Measurements from ENCODE around the gene CFAP100.
A peak's percentile ranks its signal among the peaks of the same experiment; 100 is the strongest.

The CFAP100 gene

DNA sequence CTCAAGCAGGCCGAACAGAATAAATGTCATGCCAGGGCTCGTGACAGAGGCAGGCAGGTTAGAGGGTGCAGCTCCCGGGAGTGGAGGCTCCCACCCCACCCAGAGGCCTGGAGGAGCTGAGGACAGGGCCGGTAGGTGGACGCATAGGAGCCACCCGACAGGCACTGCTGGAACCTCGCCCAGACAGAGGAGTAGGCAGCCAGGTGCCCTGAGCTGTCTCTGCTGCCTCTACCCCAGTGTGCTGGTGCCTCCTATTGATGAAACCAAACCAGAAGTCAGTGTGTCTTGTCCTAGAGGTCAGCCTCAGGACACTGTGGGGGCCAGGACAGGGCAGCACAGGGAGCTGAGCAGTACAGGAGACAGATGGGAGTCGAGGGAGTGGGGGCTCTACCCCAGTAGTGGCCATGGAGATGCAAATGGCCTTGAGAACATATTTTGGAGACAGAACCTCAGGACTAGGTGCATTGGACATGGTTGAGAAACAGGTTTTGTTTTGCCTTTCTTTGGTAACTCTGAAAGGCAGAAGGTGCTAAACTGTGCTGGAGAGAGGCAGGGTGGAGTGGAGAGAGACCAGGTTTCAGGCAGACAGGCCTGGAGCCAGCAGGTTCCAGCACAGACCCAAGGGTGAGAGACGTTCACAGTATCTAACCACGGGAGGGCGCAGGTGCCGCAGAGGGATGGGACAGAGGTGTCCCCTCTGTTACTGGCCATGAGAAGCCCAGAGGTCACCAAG is 22.1 kb upstream of the CFAP100 start:
- H3K9ac ChIP-seq (ENCODE audit: low read length): no peak overlapping the region
- H3K36me3 ChIP-seq (ENCODE audit: control insufficient read depth, insufficient read depth, low read length): no peaks in the 10 kb centered on the region
- H3K4me1 ChIP-seq (ENCODE audit: control insufficient read depth, insufficient read depth, low read length): no peaks in the 10 kb centered on the region
- H3K27me3 ChIP-seq (ENCODE audit: control insufficient read depth, insufficient read depth, low read length): no peaks in the 10 kb centered on the region
- no peak overlapping the region for H3K4me3 ChIP-seq (ENCODE audit: low read length)
- H3K9me3 ChIP-seq (ENCODE audit: control insufficient read depth, low read length): no peaks in the 10 kb centered on the region

DNA sequence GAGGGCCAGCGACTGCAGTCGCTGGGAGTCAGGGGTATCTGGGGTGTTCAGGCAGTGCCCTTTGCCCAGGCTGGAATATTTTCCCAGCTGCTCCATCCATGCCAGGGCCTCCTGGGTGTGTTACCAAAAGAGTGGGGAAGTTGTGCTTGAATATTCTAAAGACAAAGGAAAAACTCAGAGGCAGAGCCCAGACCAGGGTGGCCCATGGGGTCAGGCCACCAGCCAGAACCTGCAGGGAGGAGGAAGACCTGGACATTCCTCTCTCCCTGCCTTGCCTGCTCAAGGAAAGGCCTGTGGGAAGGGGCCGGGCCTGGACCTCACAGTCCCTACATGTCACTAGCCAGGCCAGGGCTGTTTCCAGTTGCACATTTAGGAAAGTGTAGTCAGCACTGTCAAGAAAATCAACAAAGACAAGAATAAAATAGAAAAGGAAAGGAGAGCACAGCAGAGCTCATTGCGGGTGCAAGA is 21.5 kb upstream of the CFAP100 start:
- H3K9ac ChIP-seq (ENCODE audit: low read length): no peak overlapping the region
- H3K27me3 ChIP-seq (ENCODE audit: control insufficient read depth, insufficient read depth, low read length): no peaks in the 10 kb centered on the region
- H3K36me3 ChIP-seq (ENCODE audit: control insufficient read depth, insufficient read depth, low read length): no peaks in the 10 kb centered on the region
- H3K4me3 ChIP-seq (ENCODE audit: low read length): no peak overlapping the region
- no peaks in the 10 kb centered on the region for H3K9me3 ChIP-seq (ENCODE audit: control insufficient read depth, low read length)
- no peaks in the 10 kb centered on the region for H3K4me1 ChIP-seq (ENCODE audit: control insufficient read depth, insufficient read depth, low read length)

DNA sequence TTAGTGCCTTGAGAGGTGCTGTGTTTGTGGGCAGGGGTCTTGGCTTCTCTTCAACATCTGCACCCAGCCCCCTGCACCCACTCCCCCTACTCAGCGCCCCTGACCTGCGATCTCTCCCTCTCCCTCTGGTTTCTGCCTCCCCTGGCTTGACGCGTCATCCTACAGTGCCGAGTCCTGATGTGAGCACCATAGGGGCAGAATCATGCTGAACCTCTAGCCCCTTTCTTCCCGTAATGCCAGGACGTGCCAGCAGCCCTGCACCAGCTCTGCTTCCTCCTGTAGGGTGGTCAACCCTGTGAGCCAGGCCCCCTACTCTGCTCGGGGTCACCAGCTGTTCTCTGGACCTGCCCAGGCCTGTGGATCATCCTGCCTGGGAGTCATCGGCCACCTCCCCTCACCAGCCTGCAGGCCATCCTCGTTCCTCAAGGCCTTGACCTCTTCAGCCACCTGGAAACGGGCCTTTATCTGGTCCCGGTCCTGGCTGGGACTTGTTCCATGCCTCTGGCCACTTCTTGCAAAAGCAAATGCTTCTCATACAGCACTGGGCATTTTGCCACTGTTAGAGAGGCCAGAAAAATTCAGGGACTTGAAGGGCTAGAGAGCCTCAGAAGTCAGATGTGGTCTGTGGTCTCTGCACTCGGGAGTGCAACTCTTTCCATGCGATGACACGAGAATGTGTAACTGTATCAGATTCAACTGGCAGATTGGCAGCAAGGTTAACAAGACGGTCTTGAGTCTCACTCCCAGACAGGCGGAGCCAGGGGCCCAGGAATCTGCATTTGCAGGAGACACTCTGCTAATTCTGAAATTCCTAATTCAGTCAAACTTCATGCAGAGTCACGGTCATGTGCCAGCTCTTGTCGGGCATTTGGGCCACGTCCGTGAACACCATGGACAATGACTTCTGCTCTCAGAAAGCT is 20.8 kb upstream of the CFAP100 start:
- no peaks in the 10 kb centered on the region for H3K9me3 ChIP-seq (ENCODE audit: control insufficient read depth, low read length)
- H3K27me3 ChIP-seq (ENCODE audit: control insufficient read depth, insufficient read depth, low read length): no peaks in the 10 kb centered on the region
- no peak overlapping the region for H3K9ac ChIP-seq (ENCODE audit: low read length)
- no peaks in the 10 kb centered on the region for H3K4me1 ChIP-seq (ENCODE audit: control insufficient read depth, insufficient read depth, low read length)
- H3K4me3 ChIP-seq (ENCODE audit: low read length): no peak overlapping the region
- no peaks in the 10 kb centered on the region for H3K36me3 ChIP-seq (ENCODE audit: control insufficient read depth, insufficient read depth, low read length)

DNA sequence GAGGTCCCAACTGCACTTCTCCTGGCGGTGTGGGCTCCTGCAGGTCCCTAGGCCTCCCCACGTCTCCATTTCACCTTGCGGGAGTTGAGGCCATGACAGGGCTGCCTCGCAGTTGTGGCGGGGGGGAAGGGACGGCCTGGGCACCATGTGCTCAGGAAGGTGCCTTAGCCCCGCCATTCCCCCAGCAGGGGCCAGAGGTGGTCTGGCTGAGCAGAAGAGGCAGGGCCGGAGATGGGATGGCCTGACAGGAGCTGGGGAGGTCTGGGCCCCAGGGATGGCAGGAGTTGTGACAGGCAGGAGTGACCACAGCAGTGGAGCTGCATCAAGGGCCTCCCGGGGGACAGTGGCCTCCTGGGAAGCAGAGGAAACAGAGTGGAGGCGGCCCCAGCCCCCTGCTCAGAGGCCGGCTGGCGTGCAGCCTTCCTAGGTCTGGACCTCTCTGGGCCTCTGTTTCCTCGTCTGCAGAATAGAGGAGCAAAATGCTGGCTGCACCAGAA is 18.8 kb upstream of the CFAP100 start:
- no peak overlapping the region for H3K9ac ChIP-seq (ENCODE audit: low read length)

DNA sequence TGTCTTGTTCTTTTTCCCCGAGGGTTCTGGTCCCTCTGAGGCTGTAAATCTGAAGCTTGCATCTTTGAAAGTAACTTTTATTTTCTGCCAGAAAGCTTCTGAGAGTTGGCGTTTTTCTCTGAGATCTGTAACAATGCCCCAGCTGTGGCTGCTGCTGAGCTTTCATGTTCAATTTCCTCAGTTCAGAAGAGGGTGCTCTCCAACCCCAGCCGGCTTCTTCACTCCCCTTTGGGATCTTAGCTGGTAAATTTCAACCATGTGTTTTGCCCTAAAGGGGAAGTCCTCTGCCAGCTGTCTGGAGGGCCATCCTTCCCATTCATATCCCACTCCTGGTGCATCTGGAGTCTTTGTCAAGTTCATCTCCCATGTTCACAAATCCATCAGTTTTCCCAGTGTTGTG is 18.3 kb upstream of the CFAP100 start:
- H3K36me3 ChIP-seq (ENCODE audit: control insufficient read depth, insufficient read depth, low read length): no peaks in the 10 kb centered on the region
- H3K27me3 ChIP-seq (ENCODE audit: control insufficient read depth, insufficient read depth, low read length): peaks cover 13% of the 10 kb centered on the region
- no peaks in the 10 kb centered on the region for H3K9me3 ChIP-seq (ENCODE audit: control insufficient read depth, low read length)
- H3K4me3 ChIP-seq (ENCODE audit: low read length): no peak overlapping the region
- H3K4me1 ChIP-seq (ENCODE audit: control insufficient read depth, insufficient read depth, low read length): no peaks in the 10 kb centered on the region
- no peak overlapping the region for H3K9ac ChIP-seq (ENCODE audit: low read length)

More for the DNA sequence above, 18.8 kb upstream of the CFAP100 start:
- H3K27me3 ChIP-seq (ENCODE audit: control insufficient read depth, insufficient read depth, low read length): peaks cover 13% of the 10 kb centered on the region
- no peaks in the 10 kb centered on the region for H3K4me1 ChIP-seq (ENCODE audit: control insufficient read depth, insufficient read depth, low read length)
- H3K4me3 ChIP-seq (ENCODE audit: low read length): no peak overlapping the region
- no peaks in the 10 kb centered on the region for H3K9me3 ChIP-seq (ENCODE audit: control insufficient read depth, low read length)
- no peaks in the 10 kb centered on the region for H3K36me3 ChIP-seq (ENCODE audit: control insufficient read depth, insufficient read depth, low read length)

DNA sequence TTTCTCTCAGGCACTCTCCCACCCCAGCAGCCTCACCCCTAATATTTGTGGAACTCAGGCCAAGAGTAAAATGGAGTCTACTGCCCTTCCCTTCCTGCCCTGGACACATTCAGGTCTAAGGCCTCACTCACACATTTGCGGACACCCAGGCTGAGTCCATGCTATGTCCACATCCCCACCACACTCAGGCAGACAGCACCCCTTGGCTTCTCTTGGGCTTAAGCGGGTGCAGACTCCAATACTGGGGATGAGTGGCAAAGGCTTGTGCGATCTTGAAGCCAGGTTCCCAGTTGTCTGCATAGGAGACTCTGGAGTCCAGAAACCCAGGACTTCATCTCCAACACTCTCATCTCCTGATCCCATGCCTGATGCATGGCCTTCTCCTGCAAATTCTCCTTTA is 17.5 kb upstream of the CFAP100 start:
- Histone ChIP-seq H3K9me3 (ENCODE audit: control insufficient read depth, low read length) (no peaks in the 10 kb centered on the region), H3K4me3 (ENCODE audit: low read length) (no peak overlapping the region), H3K4me1 (ENCODE audit: control insufficient read depth, insufficient read depth, low read length) (no peaks in the 10 kb centered on the region), H3K36me3 (ENCODE audit: control insufficient read depth, insufficient read depth, low read length) (no peaks in the 10 kb centered on the region), H3K27me3 (ENCODE audit: control insufficient read depth, insufficient read depth, low read length) (peaks cover 13% of the 10 kb centered on the region), H3K9ac (ENCODE audit: low read length) (no peak overlapping the region)

DNA sequence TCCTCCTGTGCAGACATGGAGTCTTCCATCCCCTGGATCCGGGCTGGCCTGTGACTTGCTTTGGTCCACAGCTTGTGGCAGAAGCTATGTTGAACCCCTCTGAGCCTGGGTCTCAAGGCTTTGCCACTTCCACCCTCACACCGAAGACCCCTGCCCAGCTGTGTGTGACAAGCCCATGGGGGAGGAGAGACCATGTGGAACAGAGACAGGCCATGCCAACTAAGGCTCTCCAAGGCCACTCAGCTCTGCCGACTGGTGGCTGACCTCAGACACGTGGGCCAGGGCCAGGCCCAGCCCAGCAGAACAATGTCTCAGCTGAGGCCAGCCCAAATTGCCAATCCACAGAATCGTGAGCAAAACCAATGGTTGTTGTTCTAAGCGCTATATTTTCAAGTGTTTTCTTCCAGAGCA is 16.4 kb upstream of the CFAP100 start:
- peaks cover 13% of the 10 kb centered on the region for H3K27me3 ChIP-seq (ENCODE audit: control insufficient read depth, insufficient read depth, low read length)
- H3K36me3 ChIP-seq (ENCODE audit: control insufficient read depth, insufficient read depth, low read length): no peaks in the 10 kb centered on the region
- H3K9ac ChIP-seq (ENCODE audit: low read length): no peak overlapping the region
- no peaks in the 10 kb centered on the region for H3K4me1 ChIP-seq (ENCODE audit: control insufficient read depth, insufficient read depth, low read length)
- H3K4me3 ChIP-seq (ENCODE audit: low read length): no peak overlapping the region
- no peaks in the 10 kb centered on the region for H3K9me3 ChIP-seq (ENCODE audit: control insufficient read depth, low read length)

DNA sequence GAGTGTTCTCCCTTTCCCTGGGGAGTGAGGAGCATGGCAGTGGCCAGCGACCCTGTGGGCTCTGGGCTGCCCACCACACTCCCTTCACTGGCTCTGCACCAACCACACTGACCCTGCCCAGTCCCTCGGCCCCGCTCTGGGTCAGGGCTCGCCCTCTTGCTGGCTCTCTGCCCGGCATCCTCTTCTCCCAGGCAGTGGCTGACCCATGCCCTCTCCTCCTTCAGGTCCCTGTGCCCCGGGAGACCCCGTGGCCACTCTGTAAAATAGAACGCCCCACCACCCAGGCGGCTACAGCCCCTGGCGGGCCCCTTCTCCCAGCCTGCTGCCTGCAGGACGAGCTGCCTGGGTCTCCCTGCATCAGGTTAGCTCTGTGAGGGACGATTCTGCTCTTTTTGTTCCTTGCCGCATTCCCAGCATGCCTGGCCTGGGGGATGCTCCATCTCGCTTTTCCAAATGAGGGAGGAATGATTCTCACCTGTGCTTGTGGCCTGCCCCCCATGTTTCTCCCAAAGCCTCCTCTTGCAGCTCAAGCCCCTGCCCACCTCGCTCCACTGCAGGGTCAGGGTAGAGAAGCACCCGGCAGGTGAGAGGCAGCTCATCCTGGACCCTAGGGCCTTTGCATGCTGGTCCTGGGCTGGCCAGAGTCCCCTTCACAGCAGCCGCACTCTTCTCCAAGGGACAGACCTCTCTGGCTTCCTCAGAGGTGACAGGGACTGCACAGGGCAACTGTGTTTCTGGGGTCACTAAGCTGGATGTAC is 14.5 kb upstream of the CFAP100 start:
- Histone ChIP-seq H3K4me1 (ENCODE audit: control insufficient read depth, insufficient read depth, low read length) (no peaks in the 10 kb centered on the region), H3K36me3 (ENCODE audit: control insufficient read depth, insufficient read depth, low read length) (no peaks in the 10 kb centered on the region), H3K9ac (ENCODE audit: low read length) (no peak overlapping the region), H3K4me3 (ENCODE audit: low read length) (no peak overlapping the region), H3K27me3 (ENCODE audit: control insufficient read depth, insufficient read depth, low read length) (peaks cover 13% of the 10 kb centered on the region), H3K9me3 (ENCODE audit: control insufficient read depth, low read length) (no peaks in the 10 kb centered on the region)

DNA sequence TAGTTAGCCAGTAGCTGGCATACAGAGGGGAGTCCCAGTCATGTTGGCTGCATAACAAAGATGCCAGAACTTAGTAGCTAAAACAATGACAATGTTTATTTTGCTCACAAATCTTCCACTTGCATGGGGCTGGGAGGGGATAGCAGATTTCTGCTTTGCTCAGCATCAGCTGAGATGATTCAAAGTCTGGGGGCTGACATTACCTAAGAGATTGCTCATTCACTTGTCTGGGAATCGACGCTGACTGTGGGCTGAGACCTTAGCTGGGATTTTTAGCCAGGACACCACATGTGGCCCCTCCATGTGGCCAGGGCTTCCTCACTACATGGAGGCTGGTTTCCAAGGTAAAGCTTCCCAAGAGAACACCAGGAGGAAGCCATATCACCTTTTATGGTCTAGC is 12.7 kb upstream of the CFAP100 start:
- Histone ChIP-seq H3K4me1 (ENCODE audit: control insufficient read depth, insufficient read depth, low read length) (no peaks in the 10 kb centered on the region), H3K27me3 (ENCODE audit: control insufficient read depth, insufficient read depth, low read length) (peaks cover 13% of the 10 kb centered on the region), H3K9me3 (ENCODE audit: control insufficient read depth, low read length) (no peaks in the 10 kb centered on the region), H3K9ac (ENCODE audit: low read length) (no peak overlapping the region), H3K4me3 (ENCODE audit: low read length) (no peak overlapping the region), H3K36me3 (ENCODE audit: control insufficient read depth, insufficient read depth, low read length) (no peaks in the 10 kb centered on the region)

DNA sequence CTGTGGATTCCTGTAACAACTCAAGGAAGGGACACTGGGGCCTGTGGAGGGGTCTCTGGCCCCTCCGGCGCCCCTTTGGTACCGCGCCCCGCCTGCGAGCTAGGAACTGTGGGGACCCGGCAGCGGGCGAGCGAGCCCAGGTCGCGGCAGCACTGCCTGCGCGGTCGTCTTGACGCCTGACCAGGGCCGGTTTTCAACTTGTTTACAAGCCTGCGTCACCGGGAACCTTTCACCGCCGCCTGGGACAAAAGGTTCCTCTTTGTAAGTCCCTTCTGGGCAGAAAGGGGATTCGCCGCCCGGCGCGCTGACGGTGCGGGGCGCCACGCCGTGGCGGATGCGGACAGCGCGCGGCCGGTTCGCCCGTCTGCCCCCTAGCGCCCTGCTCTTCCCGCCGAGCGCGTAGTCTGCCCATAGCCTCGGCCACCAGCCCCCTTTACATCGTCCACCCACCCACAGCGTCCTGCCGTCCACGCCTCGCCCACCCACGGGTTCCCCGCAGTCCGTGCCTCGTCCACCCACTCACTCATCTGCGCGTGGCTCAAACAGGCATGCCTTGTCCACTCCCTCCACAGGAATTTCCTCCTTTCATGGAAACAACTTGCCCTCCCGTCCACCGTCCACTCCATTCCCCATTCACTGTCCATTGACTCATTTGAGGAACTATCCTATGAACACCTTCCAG is 5.5 kb upstream of the CFAP100 start:
- H3K27me3 ChIP-seq (ENCODE audit: control insufficient read depth, insufficient read depth, low read length): peaks cover 7% of the 10 kb centered on the region
- H3K4me3 ChIP-seq (ENCODE audit: low read length): no peak overlapping the region
- H3K36me3 ChIP-seq (ENCODE audit: control insufficient read depth, insufficient read depth, low read length): no peaks in the 10 kb centered on the region
- no peaks in the 10 kb centered on the region for H3K9me3 ChIP-seq (ENCODE audit: control insufficient read depth, low read length)
- peaks cover 9% of the 10 kb centered on the region for H3K4me1 ChIP-seq (ENCODE audit: control insufficient read depth, insufficient read depth, low read length)
- H3K9ac ChIP-seq (ENCODE audit: low read length): peak overlapping the region; percentile 71

DNA sequence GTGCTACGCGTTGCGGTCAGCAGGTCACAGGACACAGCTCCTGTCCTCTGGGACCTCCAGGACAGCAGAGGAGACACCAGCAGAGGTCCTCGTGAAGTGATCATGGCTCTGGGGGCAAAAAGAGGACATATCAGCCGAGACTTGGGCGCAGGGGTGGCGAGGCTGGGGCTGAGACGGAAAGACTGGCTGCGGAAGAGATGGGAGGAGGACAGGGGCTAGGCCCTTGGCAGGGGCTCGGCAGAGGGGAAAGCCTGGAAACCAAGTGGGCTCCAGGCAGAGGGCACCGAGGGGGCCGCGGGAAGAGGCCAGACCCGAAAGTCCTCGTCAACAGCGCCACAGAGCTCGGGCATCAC is 4.9 kb upstream of the CFAP100 start:
- H3K9me3 ChIP-seq (ENCODE audit: control insufficient read depth, low read length): no peaks in the 10 kb centered on the region
- H3K36me3 ChIP-seq (ENCODE audit: control insufficient read depth, insufficient read depth, low read length): no peaks in the 10 kb centered on the region
- no peak overlapping the region for H3K4me3 ChIP-seq (ENCODE audit: low read length)
- H3K4me1 ChIP-seq (ENCODE audit: control insufficient read depth, insufficient read depth, low read length): peaks cover 9% of the 10 kb centered on the region
- peaks cover 7% of the 10 kb centered on the region for H3K27me3 ChIP-seq (ENCODE audit: control insufficient read depth, insufficient read depth, low read length)
- no peak overlapping the region for H3K9ac ChIP-seq (ENCODE audit: low read length)
